PC-9 (cell line): ENCODE results near the gene QDPR.
"Not testable (repeated sequence)": the region's sequence is repeated elsewhere in the genome, so short reads cannot be mapped to it uniquely, and the experiment has no call there.

ENCODE experiments used
- EZH2 ChIP-seq: fragments of 200-600 bp; sonication (generic); IDR thresholded peaks from 2 replicates; pipeline ENCODE4 v1.8.0; 2017; ENCODE audit warnings: antibody characterized with exemption, low read depth
- TF ChIP-seq, protein P1 (sequence below): fragments of 200-600 bp; sonication (generic); conservative IDR thresholded peaks from 2 replicates; pipeline ENCODE4 v1.6.1; 2017; ENCODE audit warnings: mixed run types, antibody characterized with exemption, mild to moderate bottlenecking, moderate library complexity

DNA sequence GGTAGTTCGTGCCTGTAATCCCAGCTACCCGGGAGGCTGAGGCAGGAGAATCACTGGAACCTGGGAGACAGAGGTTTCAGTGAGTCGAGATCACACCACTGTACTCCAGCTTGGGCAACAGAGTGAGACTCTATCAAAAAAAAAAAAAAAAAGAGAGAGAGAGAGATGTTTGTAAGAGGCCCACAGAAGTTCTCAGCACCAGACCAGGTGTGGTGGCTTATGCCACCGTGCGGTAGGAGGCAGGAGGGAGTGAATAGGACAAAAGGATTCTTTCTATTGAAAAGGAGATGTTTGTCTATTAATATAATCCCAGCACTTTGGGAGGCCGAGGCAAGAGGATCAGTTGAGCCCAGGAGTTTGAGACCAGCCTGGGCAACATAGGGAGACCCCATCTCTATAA lies 25.2 kb upstream of the QDPR start:
- TF ChIP-seq, protein P1, sequence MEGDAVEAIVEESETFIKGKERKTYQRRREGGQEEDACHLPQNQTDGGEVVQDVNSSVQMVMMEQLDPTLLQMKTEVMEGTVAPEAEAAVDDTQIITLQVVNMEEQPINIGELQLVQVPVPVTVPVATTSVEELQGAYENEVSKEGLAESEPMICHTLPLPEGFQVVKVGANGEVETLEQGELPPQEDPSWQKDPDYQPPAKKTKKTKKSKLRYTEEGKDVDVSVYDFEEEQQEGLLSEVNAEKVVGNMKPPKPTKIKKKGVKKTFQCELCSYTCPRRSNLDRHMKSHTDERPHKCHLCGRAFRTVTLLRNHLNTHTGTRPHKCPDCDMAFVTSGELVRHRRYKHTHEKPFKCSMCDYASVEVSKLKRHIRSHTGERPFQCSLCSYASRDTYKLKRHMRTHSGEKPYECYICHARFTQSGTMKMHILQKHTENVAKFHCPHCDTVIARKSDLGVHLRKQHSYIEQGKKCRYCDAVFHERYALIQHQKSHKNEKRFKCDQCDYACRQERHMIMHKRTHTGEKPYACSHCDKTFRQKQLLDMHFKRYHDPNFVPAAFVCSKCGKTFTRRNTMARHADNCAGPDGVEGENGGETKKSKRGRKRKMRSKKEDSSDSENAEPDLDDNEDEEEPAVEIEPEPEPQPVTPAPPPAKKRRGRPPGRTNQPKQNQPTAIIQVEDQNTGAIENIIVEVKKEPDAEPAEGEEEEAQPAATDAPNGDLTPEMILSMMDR, result not testable (repeated sequence)
- not testable (repeated sequence) for TF ChIP-seq EZH2
